Posterior cingulate gyrus (tissue), 11 donors: ENCODE data around the gene PLEKHA6.

Experiments used
- DNase-seq, 10 donors: peaks; one replicate each; pipeline versions ENCODE4 v3.0.0 to v3.0.0-alpha.2; 2020 to 2021; ENCODE audit warnings: mixed read lengths in 3 of 10
- intact Hi-C: fragments of 100-400 bp; cut with DNase I; formaldehyde crosslinking; loops from one replicate; pipeline ENCODE4 v1.15.1; 2023

The PLEKHA6 gene

DNA sequence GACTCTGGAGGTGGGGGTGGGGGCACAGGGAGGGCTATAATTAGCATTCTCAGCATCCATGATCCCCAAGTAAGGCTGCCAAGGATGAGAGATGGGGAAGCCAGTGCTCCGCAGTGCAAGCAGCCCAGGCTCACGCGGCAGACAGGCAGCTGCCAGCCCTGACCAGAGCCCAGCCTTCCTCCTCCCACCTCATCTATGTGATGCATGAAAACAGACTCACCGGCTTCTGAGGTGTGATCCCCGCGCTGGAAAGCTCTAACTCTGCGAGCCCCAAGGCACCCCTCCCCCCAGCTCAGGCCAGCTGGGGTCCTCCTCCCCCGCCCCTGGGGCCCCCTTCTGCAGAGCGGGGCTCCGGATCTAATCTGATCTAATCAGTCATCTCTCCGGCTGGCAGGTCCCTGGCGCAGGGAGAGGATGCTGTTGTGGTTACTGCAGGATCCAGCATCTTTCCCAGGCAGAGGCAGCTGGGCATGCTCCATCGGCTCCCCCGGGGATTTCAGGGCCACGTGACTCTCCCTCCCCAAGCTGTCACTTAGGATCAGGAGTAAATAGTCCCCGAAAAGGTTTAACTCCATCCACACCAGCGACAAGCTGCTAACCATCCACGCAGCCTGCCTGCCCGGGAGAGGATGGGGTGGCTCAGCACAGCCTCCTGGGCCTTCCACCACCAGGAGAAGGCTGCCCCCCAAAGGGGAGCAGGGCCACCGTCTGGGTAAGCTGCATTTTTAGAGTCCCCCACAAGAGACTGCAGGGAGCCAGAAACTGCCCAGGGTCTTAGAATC, at the start of gene PLEKHA6:
Gene PLEKHA6 (minus strand): TSS at position 456 of the 782 bp plus-strand sequence. CDS start 86,202 bp downstream, outside the sequence.
- DNase-seq, result peak; percentile 69 to 97 (median 84)
- intact Hi-C loops, result loop anchor here (10.0 kb wide), 2 partner anchors 55 to 495 kb away; partner anchors contain the start of gene SNRPE

- no peak for DNase-seq
- intact Hi-C loops, result no loop called here
Observed at GRCh38 chr1:204409123-204409522, 49.4 kb upstream of the PLEKHA6 start.

DNA sequence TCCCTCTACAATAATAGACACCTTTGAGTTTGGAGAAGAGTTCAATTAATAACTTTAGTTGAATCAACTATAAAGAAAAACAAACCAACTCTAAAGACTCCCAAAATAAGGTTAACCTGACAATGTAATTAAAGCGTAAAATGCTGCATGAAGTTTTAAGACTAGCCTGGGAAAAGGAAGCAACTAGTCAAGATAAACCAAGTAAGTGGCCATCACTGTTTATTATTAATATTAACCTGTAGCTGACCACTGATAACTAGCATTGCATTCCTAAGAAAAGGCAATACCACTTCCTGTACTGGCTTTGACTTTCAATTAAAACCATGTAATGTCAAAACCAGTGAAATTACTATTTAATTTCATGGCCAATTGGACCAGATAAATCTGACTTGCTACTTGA, 48.9 kb upstream of the PLEKHA6 start:
- DNase-seq, result no peak
- intact Hi-C loops, result no loop called here

GRCh38 chr1:204408074-204408507, 48.4 kb upstream of the PLEKHA6 start:
- intact Hi-C loops, result no loop called here
- DNase-seq, result peak in 9 of 10 donors; percentile 44 to 91 (median 62)

DNA sequence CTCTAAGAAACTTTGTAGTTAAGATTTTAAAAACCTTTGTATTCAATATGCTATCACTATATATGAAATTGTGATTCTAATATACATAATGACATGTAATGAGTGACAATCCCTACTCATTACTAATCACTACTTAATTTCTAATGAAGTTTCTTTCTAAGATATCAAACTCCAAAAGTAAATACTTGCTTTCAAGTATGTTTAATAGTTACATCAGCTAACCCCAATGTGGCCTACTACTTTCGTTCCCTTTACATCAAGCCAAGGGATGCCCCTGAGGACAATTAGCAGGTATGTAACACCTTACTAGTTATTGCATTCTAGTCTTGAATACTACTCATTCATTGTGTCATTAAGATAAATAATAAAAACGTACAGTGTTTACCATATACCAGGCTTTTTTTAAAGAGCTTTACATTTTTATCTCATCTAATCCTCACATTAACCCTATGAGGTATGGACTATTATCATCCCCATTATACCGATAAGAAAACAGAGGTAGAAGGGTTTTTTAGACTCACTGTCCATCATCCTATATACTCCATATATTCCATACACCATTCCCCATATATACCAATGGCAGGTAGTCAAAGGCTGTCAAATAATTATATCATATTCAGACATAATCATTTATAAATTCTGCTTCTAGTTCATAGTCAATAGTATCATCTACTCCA, 47.7 kb upstream of the PLEKHA6 start:
- DNase-seq, result no peak
- intact Hi-C loops, result no loop called here

GRCh38 chr1:204406621-204407020, 46.9 kb upstream of the PLEKHA6 start:
- intact Hi-C loops, result no loop called here
- no peak for DNase-seq

DNA sequence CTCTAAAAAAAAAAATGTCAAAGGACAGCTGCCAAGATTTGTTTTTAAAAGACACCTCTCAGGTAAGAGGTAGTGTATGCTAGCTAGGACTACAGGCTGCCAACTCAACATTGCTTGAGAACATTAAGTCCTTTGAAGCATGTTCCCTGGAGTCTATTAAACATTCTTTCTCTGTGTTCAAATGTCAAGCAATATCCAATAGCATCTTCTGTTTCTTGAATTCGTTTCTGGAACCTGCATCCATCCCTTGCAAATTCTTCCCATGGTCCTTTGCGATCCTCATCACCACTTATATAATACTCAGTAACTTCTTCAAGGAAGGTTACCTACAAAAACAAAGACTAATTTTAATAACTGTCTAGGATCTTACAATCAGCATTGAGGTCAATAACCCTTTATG, 46.3 kb upstream of the PLEKHA6 start:
- no peak for DNase-seq
- intact Hi-C loops, result no loop called here

- intact Hi-C loops, result loop anchor here (5.0 kb wide), 1 partner anchor 242 kb away; no protein-coding TSS in a partner anchor
- no peak for DNase-seq
Observed at GRCh38 chr1:204404629-204405028, 44.9 kb upstream of the PLEKHA6 start.

DNA sequence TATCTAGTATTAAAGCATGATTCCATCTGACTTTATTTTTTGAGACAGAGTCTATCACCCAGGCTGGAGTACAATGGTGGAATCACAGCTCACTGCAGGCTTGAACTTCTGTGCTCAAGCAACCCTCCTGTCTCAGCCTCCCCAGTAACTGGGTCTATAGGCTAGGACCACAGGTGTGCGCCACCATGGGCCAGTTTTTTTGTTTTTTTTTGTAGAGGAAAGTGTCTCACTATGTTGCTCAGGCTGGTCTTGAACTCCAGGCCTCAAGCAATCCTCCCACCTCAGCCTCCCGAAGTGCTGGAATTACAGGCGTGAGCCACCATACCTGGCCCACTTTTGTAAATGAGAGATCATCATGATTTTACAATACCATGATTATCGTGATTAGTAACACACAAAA, 42.7 kb upstream of the PLEKHA6 start:
- no peak for DNase-seq
- intact Hi-C loops, result loop anchor here (5.0 kb wide), 1 partner anchor 240 kb away; no protein-coding TSS in a partner anchor

DNA sequence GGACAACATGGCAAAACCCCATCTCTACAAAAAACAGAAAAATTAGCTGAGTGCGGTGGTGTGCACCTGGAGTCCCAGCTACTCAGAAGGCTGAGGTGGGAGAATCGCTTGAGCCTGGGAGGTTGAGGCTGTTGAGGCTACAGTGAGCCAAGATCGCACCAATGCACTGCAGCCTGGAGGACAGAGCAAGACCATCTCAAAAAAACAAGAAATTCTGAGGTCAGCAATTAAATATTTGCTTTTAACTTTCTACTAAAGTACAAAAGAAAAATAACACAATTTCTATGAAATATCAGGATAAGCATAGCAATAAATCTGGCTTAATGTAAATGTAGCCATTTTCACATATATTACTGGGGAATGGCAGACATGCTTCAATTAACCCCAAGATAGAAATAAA, 42.0 kb upstream of the PLEKHA6 start:
- DNase-seq, result no peak
- intact Hi-C loops, result loop anchor here (5.0 kb wide), 1 partner anchor 239 kb away; no protein-coding TSS in a partner anchor

DNA sequence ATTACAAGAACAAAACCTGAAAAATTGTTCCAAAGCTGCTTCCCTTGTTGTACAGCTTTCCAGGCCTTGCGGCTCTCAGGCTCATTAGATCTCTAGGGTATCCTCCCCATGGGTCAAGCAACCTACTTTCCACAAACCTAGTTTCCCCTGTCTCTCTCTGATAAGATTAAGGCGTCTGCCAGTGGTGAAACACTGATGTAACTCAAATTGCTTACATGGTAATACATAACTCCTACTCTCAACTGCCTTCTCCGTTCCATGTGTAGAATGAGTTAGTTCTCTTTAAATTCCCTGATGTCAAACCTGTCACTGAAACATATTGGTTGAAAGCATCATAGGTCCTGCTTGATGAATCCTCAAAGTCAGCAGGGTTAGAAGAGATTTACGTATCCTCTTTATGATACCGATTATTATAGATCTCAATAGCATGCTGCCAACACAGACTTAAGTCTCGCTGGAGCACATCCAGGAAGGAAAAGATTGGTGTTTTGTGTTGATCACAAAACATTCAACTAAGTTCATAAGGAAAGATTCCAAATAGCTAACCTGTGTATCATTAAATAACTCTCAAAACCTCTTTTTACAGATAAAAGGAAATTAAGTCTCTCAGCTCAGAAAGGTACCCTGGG, 41.3 kb upstream of the PLEKHA6 start:
- DNase-seq, result no peak
- intact Hi-C loops, result loop anchor here (5.0 kb wide), 1 partner anchor 239 kb away; no protein-coding TSS in a partner anchor

DNA sequence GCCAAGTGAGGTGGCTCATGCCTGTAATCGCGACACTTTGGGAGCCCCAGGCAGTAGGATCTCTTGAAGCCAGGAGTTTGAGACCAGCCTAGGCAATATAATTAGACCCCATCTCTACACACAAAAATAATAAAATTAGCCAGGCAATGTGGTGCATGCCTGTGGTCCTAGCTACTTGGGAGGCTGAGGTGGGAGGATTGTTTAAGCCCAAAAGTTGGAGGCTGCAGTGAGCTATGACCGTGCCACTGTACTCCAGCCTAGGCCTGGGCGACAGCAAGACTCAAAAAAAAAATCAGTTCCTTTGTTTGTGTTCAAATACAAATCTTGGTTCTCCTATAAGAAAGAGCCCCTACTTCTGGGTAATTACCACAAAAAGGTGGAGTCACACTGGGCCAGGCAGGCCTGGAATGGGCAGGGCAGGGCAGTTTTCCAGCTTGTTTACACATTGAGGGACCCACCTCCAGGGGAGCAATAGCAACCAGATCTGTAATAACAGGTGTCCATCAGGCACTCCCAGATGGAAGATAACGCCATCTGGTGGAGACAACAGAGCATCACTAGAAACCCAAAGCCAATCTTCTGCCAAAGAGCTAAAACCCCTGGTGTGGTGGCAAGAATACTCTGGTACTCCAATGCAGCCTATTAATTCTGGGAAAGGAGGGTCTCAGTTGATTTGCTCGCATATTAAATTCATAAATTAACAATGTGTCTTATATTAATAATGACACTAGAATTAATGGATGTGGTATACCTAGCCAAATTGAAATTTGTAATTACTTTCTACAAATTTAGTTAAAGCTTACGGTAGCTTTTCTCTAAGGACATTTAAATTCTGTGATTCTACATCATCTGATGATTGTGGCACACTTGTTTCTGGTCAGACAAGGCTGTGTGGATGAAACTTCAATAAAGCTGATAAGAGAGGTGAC, 38.7 kb upstream of the PLEKHA6 start:
- peak in 4 of 10 donors; percentile 29 to 49 (median 36) for DNase-seq
- intact Hi-C loops, result no loop called here

DNA sequence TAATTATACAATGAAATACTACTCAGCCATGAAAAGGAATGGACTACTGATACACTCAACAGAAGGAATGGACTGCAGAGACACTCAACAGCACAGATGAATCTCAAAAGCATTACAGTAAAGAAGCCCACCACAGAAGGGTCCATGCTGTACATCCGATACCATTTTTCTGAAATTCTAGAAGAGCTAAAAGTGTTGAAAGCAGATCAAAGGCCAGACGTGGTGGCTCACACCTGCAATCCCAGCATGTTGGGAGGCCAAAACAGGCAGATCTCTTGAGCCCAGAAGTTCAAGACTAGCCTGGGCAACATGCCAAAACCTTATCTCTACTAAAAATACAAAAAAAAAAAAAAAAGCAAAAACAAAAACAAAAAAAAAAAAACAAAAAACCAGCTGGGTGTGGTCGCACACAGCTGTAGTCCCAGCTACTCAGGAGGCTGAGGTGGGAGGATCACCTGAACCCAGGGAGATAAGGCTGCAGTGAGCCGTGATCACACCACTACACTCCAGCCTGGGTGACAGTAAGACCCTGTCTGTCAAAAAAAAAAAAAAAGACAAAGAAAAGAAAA, 36.4 kb upstream of the PLEKHA6 start:
- intact Hi-C loops, result no loop called here
- DNase-seq, result no peak

GRCh38 chr1:204391629-204392028, 31.9 kb upstream of the PLEKHA6 start:
- no peak for DNase-seq
- intact Hi-C loops, result no loop called here

DNA sequence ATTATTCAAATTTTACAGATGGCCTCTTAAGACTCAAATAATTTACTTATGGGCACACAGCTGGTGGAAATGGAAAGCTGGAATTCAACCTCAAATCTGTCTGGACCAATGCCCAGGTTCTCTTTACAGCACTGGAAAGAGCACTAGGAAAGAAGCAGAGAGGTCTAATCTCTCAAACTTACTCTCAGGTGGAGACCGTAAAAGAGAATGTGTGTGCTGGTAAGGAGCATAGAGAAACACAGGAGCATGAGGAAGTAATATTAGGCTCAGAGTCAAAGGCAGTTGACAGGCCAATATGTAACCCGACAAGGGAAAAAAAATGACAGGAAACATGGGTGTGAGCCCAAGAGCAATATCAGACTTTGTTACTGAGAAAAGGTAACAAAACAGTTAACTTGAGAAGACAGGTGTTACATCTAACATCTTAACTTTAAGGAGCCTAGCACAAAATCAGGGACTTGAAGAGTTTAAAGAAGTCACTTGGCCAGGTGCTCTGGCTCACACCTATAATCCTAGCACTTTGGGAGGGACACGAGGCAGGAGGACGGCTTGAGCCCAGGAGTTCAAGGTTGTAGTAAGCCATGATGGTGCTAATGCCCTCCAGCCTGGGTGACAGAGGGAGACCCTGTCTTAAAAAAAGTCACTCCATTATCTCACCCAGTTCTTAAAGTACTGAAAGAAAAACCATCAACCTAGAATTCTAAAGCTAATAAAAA, 31.2 kb upstream of the PLEKHA6 start:
- no peak for DNase-seq
- intact Hi-C loops, result no loop called here

- no peak for DNase-seq
Observed at GRCh38 chr1:204385727-204386126, 26.0 kb upstream of the PLEKHA6 start.

GRCh38 chr1:204384636-204385352, 25.1 kb upstream of the PLEKHA6 start:
- intact Hi-C loops, result no loop called here
- peak in 8 of 10 donors; percentile 52 to 93 (median 65) for DNase-seq

More at GRCh38 chr1:204385727-204386126, 26.0 kb upstream of the PLEKHA6 start:
- intact Hi-C loops, result no loop called here
